Measurements from ENCODE around the gene DDX42.
"Not testable (repeated sequence)": the region's sequence is repeated elsewhere in the genome, so short reads cannot be mapped to it uniquely, and the experiment has no call there.

The DDX42 gene

GRCh38 chr17:63780928-63781327 lies 7.0 kb downstream of the DDX42 start:
- DNase-seq (ENCODE audit: low spot score), result no peak

DNA sequence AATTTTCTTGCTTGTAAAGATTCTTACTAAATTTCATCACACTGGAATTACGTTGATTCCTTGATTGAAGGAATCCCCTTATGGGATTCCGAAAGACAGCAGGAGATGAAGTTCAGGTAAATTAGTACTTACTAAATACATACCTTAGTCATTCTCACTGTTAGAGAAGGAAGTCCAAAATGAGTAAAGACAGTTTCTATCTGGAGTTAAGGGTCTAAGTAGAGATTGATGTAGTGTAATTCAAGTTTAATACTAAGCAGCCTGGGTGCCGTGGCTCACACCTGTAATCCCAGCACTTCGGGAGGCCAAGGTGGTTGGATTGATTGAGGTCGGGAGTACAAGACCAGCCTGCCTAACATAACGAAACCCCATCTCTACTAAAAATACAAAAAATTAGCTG lies 9.6 kb downstream of the DDX42 start:
- no peak for DNase-seq (ENCODE audit: low spot score)

GRCh38 chr17:63785556-63785955 lies 11.6 kb downstream of the DDX42 start:
- no peak for DNase-seq (ENCODE audit: low spot score)

- no peak for DNase-seq (ENCODE audit: low spot score)
Measured at GRCh38 chr17:63786117-63786516, 12.1 kb downstream of the DDX42 start.

DNA sequence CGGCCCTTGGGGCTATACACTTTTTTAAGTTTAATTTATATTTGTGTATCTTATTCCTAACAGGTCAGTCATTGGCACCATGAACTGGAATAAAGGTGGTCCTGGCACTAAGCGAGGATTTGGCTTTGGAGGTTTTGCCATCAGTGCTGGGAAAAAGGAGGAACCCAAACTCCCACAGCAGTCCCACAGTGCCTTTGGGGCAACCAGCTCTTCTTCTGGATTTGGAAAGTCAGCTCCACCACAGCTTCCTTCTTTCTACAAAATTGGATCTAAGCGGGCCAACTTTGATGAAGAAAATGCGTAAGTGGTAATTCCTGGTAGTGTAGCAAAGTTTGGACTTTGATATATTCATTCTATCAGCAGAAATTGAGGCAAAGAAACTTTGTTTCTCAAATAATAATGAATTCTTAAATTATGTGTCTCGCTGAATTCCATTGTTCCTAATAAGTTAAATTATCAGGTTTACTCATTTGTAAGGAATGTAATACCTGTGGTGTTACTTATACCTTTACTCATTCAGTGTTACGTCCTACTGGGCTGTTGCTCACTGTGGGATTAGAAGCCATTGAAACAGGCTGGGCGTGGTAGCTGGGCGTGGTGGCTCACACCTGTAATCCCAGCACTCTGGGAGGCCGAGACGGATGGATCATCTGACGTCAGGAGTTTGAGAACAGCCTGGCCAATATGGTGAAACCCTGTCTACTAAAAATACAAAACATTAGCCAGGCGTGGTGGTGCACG lies 13.2 kb downstream of the DDX42 start:
- no peak for DNase-seq (ENCODE audit: low spot score)

DNA sequence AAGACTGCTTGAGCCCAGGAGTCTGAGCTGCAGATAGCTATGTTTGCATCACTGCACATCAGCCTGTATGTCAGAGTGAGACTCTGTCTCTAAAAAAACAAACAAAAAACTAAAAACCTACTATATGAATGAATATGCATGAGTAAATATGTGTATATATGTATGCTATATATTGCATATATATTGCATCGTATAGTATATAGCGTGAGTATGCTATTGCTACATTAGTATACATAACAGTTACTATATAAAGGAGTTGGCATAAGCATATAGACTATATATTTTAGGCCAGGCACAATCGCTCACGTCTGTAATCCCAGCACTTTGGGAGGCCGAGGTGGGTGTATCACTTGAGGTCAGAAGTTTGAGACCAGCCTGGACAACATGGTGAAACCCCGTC lies 16.1 kb downstream of the DDX42 start:
- no peak for DNase-seq (ENCODE audit: low spot score)

GRCh38 chr17:63792055-63792729 lies 18.2 kb downstream of the DDX42 start:
- no peak for DNase-seq (ENCODE audit: low spot score)

DNA sequence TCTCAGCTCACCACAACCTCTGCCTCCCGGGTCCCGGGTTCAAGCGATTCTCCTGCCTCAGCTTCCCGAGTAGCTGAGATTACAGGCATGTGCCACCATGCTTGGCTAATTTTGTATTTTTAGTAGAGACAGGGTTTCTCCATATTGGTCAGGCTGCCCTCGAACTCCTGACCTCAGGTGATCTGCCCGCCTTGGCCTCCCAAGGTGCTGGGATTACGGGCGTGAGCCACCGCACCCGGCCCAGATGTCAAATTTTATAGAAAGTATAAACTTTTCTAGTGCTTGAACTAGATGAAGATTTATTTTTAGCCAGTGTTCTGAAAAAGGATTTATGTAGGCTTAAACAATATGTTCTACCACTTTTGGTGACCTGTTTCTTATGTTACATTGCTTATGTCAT lies 22.4 kb downstream of the DDX42 start:
- DNase-seq (ENCODE audit: low spot score), result not testable (repeated sequence)

GRCh38 chr17:63798572-63799106 lies 24.7 kb downstream of the DDX42 start:
- DNase-seq (ENCODE audit: low spot score), result no peak

DNA sequence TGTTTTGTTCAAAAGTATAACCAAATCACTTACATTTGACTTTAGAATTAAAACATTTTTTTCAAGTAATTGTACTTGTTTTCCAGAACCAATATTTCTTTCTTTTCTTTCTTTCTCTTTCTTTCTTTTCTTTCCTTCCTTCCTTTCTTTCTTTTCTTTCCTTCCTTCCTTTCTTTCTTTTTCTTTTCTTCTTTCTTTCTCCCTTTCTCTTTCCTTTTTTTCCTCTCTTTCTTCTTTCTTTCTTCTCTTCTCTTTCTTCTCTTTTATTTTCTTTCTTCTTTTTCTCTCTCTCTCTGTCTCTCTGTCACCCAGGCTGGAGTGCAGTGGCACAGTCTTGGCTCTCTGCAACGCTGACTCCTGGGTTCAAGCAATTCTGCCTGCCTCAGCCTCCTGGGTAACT lies 26.8 kb downstream of the DDX42 start:
- DNase-seq (ENCODE audit: low spot score), result no peak

DNA sequence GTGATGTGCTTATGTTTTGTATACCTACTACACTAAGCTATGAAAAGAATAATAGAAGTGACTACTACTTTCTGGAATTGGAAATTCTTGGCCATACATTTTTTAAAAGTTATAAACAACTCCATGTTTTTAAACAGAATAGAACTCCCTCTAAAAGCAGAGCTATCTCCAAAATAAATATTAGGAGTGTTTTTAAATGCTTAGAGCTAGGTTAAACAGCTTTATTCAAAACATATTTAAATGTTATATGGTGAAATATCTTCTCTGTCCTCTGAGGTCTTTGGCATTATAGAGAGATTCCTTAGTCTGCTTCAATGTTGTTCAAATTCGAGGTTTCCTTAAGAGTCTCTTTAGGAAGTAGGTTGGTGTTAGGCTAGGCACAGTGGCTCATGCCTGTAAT lies 30.4 kb downstream of the DDX42 start:
- no peak for DNase-seq (ENCODE audit: low spot score)

GRCh38 chr17:63805591-63805990 lies 31.6 kb downstream of the DDX42 start:
- DNase-seq (ENCODE audit: low spot score), result no peak

DNA sequence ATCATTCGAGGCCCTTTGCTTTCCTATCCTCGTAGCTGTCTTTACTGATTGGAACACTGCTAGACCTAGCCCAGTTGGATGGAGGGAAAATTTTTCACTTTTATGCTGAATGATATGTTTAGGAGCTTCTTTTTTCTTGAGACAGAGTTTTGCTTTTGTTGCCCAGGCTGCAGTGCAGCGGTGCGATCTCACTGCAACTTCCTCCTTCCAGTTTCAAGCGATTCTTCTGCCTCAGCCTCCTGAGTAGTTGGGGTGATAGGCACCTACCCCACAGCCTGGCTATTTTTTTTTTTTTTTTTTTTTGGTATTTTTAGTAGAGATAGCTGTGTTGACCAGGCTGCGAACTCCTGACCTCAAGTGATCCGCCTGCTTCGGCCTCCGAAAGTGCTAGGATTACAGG lies 36.0 kb downstream of the DDX42 start:
- DNase-seq (ENCODE audit: low spot score), result no peak

GRCh38 chr17:63816123-63816522 lies 42.2 kb downstream of the DDX42 start:
- DNase-seq (ENCODE audit: low spot score), result no peak

- no peak for DNase-seq (ENCODE audit: low spot score)
Measured at GRCh38 chr17:63816669-63817068, 42.7 kb downstream of the DDX42 start.

- DNase-seq (ENCODE audit: low spot score), result no peak
Measured at GRCh38 chr17:63817736-63818385, 43.9 kb downstream of the DDX42 start.

DNA sequence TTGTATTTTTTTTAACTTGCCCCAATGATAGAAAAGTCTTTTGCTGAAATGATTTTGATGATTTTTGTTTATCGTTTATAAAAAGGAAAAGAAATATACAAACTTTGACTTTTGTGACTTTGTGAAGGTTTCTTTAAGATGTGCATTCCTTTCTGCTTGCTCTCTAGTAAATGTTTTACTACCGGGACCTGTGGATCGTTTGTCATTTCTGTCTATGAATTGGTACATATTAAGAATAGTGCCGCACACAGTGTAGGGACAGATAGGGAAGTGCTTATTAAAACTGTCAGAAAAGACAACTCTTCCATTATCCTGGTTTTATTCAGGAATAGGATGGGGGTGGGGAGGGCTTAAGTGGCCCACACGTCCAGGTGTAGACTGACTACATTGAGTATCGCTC lies 45.2 kb downstream of the DDX42 start:
- DNase-seq (ENCODE audit: low spot score), result no peak

DNA sequence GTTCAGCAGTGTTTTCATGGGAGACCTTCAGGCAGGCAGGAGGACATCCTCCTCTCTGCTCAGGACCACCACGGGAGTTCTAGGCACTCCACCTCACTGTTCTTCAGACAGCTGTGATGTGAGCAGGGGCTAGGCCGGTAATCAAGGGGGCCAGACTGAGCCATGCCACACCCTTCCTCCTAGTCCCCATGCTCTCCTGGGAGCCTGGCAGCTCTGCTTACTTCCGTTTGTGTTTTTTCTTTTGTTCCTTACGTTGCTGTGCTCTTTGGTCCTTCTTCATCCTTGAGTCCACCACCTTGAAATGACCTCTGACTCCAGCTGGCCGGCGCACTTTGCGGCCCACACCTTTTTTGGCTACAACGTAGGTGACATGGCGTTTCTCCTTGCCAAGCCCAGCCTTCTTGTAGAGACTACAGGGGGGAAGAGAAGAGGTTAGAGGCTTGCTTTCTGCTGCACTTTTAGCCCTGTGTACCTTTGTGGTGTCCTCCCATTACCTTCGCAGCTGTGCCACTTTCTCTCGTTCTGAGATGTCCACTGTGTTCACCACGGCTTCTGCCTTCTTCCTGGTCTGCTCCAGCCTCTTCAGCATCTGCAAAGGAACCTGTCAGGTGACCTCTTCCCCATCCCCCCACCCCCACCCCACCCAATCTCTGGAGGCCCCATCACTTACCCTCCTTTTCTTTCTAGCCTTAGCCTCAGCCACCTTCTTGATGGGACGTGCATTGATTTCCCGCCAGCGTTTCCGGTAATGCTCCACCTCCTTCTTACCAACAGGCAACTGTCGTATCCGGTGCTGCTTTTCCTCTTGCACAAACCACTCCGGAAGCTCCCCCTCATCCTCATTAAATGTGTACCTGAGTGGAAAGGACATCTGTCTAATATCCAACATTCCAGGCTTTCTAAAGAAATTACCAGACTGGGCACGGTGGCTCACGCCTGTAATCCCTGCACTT lies 45.9 kb downstream of the DDX42 start:
- no peak for DNase-seq (ENCODE audit: low spot score)

DNA sequence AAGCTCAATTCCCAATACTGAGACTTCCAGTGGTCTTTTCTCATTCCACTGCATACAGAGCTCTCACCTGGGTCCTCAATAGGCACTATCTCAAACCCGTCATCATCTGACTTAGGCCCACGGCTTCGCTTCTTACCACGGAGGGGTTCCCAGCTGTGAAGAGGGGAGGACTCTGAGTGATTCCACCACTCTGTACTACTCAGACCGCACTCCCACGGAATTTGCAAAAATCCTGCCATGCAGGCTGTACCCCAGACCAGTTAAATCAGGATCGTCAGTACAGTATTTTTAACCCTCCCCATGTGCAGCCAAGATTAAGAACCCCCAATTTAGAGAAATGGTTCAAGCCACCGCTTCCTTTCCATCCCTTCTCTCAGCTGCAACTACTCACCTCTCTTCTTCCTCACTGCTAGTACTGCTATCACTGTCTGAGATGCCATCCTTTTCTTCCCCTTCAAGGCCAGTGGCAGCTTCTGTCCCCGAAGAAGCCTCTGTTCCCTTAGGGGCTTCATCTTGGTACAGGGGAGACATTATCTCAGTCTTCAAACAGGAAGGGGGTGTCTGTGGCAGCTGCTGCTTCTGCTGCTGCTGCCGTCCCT lies 47.1 kb downstream of the DDX42 start:
- no peak for DNase-seq (ENCODE audit: low spot score)

- DNase-seq (ENCODE audit: low spot score), result no peak
Measured at GRCh38 chr17:63821804-63822203, 47.8 kb downstream of the DDX42 start.

DNA sequence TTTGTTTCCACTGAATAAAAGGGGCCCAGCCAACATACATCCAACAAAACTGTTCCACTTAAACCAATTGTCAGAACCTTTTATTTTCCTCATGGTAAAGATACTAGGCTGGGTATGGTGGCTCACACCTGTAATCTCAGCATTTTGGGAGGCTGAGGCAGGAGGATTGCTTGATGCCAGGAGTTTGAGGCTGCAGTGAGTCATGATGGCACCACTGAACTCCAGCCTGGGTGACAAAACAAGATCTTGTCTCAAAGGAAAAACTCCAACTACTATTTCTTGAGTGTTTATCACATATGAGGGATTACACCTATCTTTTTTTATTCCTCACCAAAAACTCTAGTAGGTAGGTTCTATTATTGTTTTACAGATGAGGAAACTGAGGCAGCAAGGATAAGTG lies 48.6 kb downstream of the DDX42 start:
- no peak for DNase-seq (ENCODE audit: low spot score)
